Stimulated activated CD8-positive, alpha-beta memory T cell treated with anti-CD3 and anti-CD28 coated beads, Interleukin-15, amount 100 ng/mL, for 1 hour (primary cell): ENCODE measurements around the gene CADPS2.

Experiments used
- DNase-seq: peaks from one replicate; pipeline ENCODE4 v3.0.0-alpha.2; 2020; ENCODE audit warnings: low read depth

The CADPS2 gene

DNA sequence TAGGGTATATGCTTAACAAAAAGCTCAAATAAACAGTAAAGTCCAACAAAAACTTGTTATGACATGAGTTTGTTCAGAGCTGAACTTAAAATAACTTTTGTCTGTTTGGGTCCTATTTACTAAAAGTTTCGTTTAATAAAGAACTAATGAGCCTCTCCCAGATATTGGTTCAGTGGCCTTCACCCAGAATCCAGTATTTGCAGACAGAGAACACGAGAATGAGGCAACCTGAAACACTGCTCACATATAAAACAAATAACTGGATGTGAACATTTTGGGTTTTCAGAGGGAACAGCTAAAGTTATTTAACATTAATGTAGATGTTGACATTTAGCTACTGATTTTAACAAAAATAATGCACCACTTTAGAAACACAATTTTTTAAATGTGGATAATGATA is 285.6 kb downstream of the CADPS2 start:
- DNase-seq: no peak

DNA sequence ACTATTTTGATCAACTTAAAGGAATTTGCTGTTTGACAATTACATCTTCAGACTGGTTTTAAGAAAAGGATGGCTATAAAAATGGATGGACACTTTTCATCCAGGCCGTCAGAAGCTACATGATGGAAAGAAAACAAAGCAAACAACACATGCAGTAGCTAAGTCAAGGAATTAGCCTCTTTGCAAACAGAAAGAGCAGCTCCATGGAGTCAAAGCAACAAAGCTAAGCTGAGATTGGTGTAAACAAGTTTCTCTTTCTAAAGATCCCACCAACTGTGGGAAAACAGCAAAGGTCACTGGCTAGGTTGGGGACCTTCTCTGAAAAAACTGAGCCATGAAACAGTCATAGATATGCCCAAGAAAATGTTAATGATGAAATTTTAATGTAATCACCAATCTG is 286.2 kb downstream of the CADPS2 start:
- no peak for DNase-seq

- DNase-seq: no peak
These were observed 289.0 kb downstream of the CADPS2 start for GRCh38 chr7:122597277-122597676.

DNA sequence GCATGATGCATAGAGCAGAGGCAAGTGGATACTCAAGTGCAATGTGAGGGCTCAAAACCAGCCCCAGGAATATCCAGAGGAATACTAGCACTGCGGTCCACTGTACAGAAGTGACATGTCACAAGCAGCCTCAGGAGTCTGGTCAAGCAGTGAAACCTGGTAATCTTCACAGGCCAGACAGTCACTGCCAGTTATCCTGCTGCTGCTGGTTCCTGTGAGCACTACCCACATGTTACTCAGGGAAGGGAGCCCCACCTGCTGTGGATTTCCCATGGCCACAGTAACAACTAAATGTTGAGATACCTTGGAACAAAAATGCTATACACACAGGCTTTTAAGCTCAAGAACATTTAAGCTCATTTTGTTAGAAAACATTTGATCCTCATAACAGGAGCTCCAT is 290.4 kb downstream of the CADPS2 start:
- DNase-seq: no peak

DNA sequence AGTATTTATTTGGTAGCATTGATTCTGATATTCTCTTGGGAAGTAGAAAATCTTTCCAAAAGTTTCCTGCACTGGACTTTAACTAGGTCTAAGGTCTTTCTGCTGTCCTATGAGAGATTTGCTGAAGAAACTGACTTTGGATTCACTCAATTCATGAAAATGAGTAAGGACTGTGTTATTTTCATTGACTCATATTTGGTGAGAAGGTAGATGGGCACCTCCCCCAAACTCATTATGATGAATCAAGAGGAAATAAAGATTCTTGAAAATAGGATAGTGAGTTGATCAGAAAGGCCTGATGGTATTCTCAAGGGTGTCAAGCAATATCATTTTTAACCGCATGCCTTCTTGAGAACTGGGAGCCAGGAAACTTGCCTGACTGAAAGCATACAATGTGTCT is 297.6 kb downstream of the CADPS2 start:
- DNase-seq: no peak

DNA sequence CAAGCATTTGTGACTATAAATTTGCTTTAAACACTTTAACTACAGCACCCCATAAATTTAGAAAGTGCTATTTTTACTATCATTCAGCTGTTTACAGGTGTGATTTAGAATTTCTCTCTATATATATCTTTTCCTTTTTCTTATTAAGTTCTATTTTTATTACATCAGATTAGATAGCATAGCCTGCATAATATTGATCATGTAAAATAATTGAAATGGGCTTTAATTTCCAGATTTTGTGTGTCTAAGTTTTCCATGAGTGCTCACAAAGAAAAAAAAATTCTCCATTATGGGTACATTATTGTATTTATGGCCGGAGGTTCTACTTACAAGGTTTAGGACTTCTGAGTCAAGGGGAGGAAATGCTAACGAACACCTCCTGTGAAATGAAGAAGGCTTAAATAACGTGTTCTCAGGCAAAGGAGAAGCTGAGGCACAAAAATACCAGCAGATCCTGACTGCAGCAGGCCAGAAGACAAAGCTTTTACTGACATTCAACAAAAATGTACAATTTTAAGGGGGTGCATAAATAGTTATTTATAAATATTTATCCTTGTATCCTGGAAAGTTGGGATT is 301.5 kb downstream of the CADPS2 start:
- no peak for DNase-seq

DNA sequence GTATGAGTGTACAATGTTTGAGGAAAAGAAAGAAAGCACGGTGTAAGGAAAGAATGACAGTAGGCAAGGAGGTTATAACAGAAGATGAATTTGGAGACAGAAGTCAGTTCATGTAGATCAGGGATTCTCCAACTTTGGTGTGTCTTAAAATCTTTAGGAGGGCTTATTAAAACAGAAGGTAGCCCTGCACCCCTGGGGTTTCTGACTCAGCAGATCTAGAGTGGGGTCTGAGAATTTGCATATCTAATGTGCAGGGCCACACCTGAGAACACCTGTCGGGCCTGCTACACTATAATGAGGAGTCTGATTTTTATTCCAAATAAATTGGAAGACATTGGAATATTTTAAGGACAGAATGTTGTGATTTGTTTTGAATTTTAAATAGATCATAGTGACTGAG is 307.9 kb downstream of the CADPS2 start:
- DNase-seq: no peak

DNA sequence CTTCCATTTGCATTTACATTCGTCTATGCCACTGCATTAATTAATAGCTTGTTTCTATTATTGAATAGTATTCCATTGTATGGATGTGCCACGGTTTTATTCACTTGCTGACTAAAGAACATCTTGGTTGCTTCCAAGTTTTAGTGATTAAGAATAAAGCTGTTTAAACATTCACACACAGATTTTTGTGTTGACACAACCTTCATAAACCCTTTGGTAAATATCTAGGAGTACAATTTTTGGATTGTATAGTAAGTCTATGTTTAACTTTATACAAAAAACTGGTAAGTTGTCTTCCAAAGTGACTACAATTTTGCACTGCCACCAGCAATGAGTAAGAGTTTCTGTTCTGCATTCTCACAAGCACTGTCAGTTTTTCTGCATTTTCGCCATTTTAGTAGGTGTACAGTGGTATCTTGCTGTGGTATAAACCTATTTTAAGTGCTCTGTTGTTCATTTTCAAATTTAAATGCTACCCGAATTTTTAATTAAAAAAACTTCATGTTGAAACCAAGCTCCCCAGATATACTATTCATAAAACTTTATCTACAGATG is 308.7 kb downstream of the CADPS2 start:
- DNase-seq: no peak

- DNase-seq: no peak
These were observed 313.6 kb downstream of the CADPS2 start for GRCh38 chr7:122572706-122573105.

GRCh38 chr7:122561326-122561725 is 324.9 kb downstream of the CADPS2 start:
- DNase-seq: no peak

DNA sequence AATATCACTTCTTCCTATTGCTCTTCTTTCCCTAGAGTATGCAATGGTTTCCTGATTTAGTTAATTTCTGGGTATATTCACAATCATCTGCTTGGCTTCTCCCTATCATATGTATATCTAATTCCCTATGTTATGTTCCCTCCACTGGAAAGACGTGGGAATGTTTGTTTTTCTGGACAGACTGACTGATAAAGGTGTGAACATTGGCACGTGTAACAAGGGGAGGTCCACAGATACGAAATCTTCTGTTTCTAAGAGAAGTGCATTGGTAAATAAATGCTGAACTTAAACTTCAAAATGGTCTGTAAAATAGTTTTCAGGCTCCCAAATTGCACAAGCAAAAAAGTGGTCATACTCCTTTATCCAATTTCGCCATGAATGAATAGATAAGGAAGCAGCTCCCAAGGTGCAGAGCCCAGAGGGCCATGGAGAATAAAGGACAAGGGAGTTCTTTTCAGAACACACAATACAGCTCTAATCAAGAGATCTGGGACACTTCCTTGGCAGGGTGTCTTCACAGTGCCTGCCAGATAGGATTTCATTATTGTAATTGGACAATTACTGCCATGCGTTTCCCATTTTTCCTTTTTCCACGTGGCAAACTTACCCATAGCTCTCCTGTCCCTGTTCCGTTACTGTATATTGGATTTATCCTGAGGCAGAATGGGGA is 329.3 kb downstream of the CADPS2 start:
- no peak for DNase-seq

DNA sequence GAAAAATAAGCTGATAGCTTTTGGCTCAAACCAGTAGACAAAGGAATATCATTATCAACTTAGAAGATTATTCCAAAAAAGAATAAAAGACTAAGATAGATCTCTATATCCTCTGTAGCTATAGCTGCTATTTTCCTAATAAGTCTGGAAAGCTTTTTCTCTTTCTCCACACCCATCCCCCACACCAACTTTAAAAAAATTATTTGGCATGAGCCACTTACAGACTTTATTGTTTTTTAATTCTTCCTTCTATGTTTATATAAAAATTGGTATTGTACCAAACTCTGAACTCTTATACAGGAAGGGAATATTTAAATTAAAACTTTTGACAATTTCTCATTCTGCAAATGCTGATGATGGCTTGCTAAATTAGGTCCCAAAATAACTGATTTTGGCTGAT is 330.0 kb downstream of the CADPS2 start:
- no peak for DNase-seq

- no peak for DNase-seq
These were observed 332.5 kb downstream of the CADPS2 start for GRCh38 chr7:122553761-122554160.

DNA sequence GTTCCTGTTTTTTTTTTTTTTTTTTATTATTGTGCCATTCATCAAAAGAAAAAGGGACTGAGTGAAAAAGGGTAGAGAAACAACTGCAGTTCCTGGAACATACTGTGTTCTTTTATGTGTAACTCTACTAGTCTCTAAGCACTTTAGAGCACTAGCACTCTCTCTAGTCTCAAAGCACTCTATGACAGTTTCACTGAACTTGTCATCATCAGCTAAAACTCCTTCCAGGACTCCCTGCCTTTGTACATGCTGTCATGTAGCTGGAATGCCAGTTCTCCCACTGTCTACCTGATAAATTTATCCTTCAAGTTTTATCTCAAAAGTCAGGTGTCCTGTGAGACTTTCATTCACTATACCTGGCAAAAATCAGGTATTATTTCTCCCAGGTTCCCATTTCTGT is 333.5 kb downstream of the CADPS2 start:
- no peak for DNase-seq

DNA sequence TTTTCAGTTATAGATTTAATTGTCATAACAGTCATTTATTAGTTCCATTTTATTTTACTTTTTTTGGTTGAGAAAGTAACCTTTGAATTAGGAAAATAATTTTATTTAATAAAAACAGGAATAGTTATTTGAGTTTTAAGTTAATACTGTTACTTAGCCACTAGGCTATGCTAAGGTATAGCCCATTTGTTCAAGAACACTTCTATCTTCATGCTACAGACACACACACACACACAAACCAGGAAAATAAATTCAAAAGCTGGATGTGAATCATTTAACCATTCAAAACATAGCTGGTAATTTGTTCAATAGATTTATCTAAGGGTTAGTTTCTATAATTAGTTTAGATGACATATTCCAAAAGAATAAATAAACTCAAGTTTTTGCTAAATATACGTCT is 335.7 kb downstream of the CADPS2 start:
- DNase-seq: no peak

GRCh38 chr7:122549578-122549977 is 336.7 kb downstream of the CADPS2 start:
- DNase-seq: no peak

- DNase-seq: no peak
These were observed 339.8 kb downstream of the CADPS2 start for GRCh38 chr7:122546496-122546895.

GRCh38 chr7:122544463-122544862 is 341.8 kb downstream of the CADPS2 start:
- DNase-seq: no peak

GRCh38 chr7:122543891-122544290 is 342.4 kb downstream of the CADPS2 start:
- DNase-seq: no peak

GRCh38 chr7:122543166-122543565 is 343.1 kb downstream of the CADPS2 start:
- DNase-seq: no peak

GRCh38 chr7:122535086-122535485 is 351.2 kb downstream of the CADPS2 start:
- no peak for DNase-seq

- no peak for DNase-seq
These were observed 353.6 kb downstream of the CADPS2 start for GRCh38 chr7:122532406-122533269.

DNA sequence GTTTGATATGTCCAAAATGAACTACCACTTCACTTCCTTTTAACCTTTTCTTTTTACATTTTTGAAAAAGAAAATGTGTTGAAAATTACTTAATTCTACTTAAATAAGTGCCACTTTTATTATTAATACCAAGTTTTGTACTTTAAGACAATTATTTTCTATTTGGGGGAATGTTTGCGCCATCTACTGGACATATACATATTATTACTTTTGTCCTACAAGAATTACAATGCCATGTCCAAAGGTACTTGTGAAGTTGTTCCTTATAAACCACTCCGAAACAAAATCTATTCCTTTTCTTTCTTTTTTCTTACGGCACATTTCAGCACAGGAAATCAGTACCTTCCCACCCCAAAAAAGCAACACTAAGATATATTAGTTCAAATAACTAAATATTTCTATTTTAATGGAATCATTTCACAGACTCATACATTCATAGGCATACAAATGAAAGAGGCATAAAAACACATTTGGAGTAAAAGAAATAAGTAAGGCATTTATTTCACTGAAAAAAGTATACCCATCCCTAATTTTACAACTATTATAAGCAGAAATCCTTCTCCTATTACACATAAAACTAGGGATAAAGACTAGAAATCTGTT is 357.3 kb downstream of the CADPS2 start:
- DNase-seq: no peak
